ENCODE measurements around the gene ACADSB.

Gene ACADSB

GRCh38 chr10:123103944-123104343, 95.1 kb downstream of the ACADSB start:
- DNase-seq, result no peak
- Histone ChIP-seq H3K36me3 (no peaks in the 10 kb centered on the region), H3K4me3 (no peak overlapping the region), H3K27me3 (peaks cover 0 to 7% of the 10 kb centered on the region in 2 donors), H3K4me1 (no peaks in the 10 kb centered on the region), H3K9me3 (no peaks in the 10 kb centered on the region), H3K27ac (no peak overlapping the region)
- TF ChIP-seq CTCF (IDR thresholded peaks at IDR 0.05), result no peak
- intact Hi-C loops (cut with DNase I; ENCODE audit: low total_unique reads), result no loop called here

Measured in tibial artery (tissue), 4 donors.